SK-N-SH treated with all-trans-retinoic acid at 6 μM for 48 hours (cell line): Measurements from ENCODE around the gene SH3BP5.
A peak's percentile ranks its signal among the peaks of the same experiment; 100 is the strongest.

Experiments used
- ATAC-seq: fragments of 200-7000 bp; cut with Tn5 transposase; 3 replicates; pipeline ENCODE4 v1.9.1; 2020; ENCODE audit warnings: mild to moderate bottlenecking, moderate library complexity
- ARNTL ChIP-seq: fragments of 450-650 bp; formaldehyde crosslinking; IDR thresholded peaks from 2 replicates; pipeline ENCODE4 v1.5.0; 2020; ENCODE audit warnings: low read depth, mild to moderate bottlenecking, moderate library complexity, borderline replicate concordance
- BACH2 ChIP-seq: fragments of 250-450 bp; sonication (Bioruptor Pico); IDR thresholded peaks from 2 replicates; pipeline ENCODE4 v1.9.0; 2021; ENCODE audit warnings: mild to moderate bottlenecking, borderline replicate concordance
- CSDC2 ChIP-seq: fragments of 250-450 bp; sonication (Bioruptor Pico); IDR thresholded peaks from 2 replicates; pipeline ENCODE4 v1.5.0; 2020; ENCODE audit warnings: mild to moderate bottlenecking, moderate library complexity
- ESRRG ChIP-seq: fragments of 250-450 bp; sonication (Bioruptor Pico); IDR thresholded peaks from 2 replicates; pipeline ENCODE4 v1.6.1; 2021; ENCODE audit warnings: mild to moderate bottlenecking
- GLIS3 ChIP-seq: fragments of 250-450 bp; sonication (Bioruptor Pico); IDR thresholded peaks from 2 replicates; pipeline ENCODE4 v1.5.0; 2020; ENCODE audit warnings: mild to moderate bottlenecking, moderate library complexity
- ISL1 ChIP-seq: fragments of 250-450 bp; sonication (Bioruptor Pico); IDR thresholded peaks from 2 replicates; pipeline ENCODE4 v2.1.2; 2022; ENCODE audit warnings: mild to moderate bottlenecking, moderate library complexity
- OSR1 ChIP-seq: fragments of 250-450 bp; sonication (Bioruptor Pico); IDR thresholded peaks from 2 replicates; pipeline ENCODE4 v1.8.0; 2022; ENCODE audit warnings: moderate library complexity, mild to moderate bottlenecking, inconsistent platforms
- PPARA ChIP-seq: fragments of 250-450 bp; sonication (Bioruptor Pico); IDR thresholded peaks from 2 replicates; pipeline ENCODE4 v1.5.0; 2020; ENCODE audit warnings: mild to moderate bottlenecking, borderline replicate concordance
- RARB ChIP-seq: fragments of 250-450 bp; sonication (Bioruptor Pico); IDR thresholded peaks from 2 replicates; pipeline ENCODE4 v1.8.0; 2021; ENCODE audit warnings: mild to moderate bottlenecking, moderate library complexity
- SNAI2 ChIP-seq: fragments of 250-450 bp; sonication (Bioruptor Pico); IDR thresholded peaks from 2 replicates; pipeline ENCODE4 v1.5.0; 2020; ENCODE audit warnings: mild to moderate bottlenecking, moderate library complexity
- ZFP3 ChIP-seq: fragments of 250-450 bp; sonication (Bioruptor Pico); IDR thresholded peaks from 2 replicates; pipeline ENCODE4 v1.5.0; 2020; ENCODE audit warnings: mild to moderate bottlenecking, moderate library complexity
- ZNF70 ChIP-seq: fragments of 450-650 bp; formaldehyde crosslinking; IDR thresholded peaks from 2 replicates; pipeline ENCODE4 v1.5.0; 2020; ENCODE audit warnings: mild to moderate bottlenecking, moderate library complexity
- ZNF8 ChIP-seq: fragments of 450-650 bp; formaldehyde crosslinking; IDR thresholded peaks from 2 replicates; pipeline ENCODE4 v1.5.0; 2020; ENCODE audit warnings: mild to moderate bottlenecking, moderate library complexity
- TF ChIP-seq, protein P1 (sequence below): fragments of 250-450 bp; sonication (Bioruptor Pico); IDR thresholded peaks from 2 replicates; pipeline ENCODE4 v1.8.0; 2021; ENCODE audit warnings: low read depth, mild to moderate bottlenecking, moderate library complexity, borderline replicate concordance
- TF ChIP-seq, protein P2 (sequence below): fragments of 250-450 bp; sonication (Bioruptor Pico); IDR thresholded peaks from 2 replicates; pipeline ENCODE4 v1.8.0; 2020; ENCODE audit warnings: mild to moderate bottlenecking, moderate library complexity, borderline replicate concordance
- TF ChIP-seq, protein P3 (sequence below): fragments of 250-450 bp; sonication (Bioruptor Pico); IDR thresholded peaks from 2 replicates; pipeline ENCODE4 v1.5.0; 2020; ENCODE audit warnings: mild to moderate bottlenecking, moderate library complexity

Gene SH3BP5

DNA sequence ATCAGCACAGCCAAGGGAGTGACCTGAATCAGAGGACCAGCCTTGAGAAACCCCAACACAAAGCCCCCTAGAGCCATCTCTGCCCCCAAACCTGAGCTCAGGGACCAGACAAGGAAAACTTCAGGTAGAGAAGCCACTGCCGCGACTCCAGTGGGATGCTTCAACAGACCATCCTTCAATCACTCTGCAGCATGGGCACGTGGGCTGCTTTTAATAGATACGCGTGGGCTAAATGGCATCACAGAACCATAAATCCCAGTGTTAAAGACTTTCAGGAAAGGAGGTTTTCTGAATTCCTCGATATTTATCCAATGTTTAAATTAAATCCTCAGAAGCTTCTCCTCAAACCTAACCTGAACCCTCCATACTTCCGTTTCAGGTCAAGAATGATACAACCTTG, 30.6 kb downstream of the SH3BP5 start:
- ATAC-seq, result no peak
- TF ChIP-seq ISL1 (CRISPR knock-in tag), result no peak
- TF ChIP-seq, protein P1, sequence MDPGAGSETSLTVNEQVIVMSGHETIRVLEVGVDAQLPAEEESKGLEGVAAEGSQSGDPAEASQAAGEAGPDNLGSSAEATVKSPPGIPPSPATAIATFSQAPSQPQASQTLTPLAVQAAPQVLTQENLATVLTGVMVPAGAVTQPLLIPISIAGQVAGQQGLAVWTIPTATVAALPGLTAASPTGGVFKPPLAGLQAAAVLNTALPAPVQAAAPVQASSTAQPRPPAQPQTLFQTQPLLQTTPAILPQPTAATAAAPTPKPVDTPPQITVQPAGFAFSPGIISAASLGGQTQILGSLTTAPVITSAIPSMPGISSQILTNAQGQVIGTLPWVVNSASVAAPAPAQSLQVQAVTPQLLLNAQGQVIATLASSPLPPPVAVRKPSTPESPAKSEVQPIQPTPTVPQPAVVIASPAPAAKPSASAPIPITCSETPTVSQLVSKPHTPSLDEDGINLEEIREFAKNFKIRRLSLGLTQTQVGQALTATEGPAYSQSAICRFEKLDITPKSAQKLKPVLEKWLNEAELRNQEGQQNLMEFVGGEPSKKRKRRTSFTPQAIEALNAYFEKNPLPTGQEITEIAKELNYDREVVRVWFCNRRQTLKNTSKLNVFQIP (CRISPR knock-in tag), result no peak
- TF ChIP-seq SNAI2 (CRISPR knock-in tag), result no peak
- TF ChIP-seq, protein P2, sequence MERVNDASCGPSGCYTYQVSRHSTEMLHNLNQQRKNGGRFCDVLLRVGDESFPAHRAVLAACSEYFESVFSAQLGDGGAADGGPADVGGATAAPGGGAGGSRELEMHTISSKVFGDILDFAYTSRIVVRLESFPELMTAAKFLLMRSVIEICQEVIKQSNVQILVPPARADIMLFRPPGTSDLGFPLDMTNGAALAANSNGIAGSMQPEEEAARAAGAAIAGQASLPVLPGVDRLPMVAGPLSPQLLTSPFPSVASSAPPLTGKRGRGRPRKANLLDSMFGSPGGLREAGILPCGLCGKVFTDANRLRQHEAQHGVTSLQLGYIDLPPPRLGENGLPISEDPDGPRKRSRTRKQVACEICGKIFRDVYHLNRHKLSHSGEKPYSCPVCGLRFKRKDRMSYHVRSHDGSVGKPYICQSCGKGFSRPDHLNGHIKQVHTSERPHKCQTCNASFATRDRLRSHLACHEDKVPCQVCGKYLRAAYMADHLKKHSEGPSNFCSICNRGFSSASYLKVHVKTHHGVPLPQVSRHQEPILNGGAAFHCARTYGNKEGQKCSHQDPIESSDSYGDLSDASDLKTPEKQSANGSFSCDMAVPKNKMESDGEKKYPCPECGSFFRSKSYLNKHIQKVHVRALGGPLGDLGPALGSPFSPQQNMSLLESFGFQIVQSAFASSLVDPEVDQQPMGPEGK (CRISPR knock-in tag), result no peak
- no peak for TF ChIP-seq BACH2
- TF ChIP-seq PPARA (CRISPR knock-in tag), result no peak
- no peak for TF ChIP-seq ZFP3
- no peak for TF ChIP-seq CSDC2
- TF ChIP-seq, protein P3, sequence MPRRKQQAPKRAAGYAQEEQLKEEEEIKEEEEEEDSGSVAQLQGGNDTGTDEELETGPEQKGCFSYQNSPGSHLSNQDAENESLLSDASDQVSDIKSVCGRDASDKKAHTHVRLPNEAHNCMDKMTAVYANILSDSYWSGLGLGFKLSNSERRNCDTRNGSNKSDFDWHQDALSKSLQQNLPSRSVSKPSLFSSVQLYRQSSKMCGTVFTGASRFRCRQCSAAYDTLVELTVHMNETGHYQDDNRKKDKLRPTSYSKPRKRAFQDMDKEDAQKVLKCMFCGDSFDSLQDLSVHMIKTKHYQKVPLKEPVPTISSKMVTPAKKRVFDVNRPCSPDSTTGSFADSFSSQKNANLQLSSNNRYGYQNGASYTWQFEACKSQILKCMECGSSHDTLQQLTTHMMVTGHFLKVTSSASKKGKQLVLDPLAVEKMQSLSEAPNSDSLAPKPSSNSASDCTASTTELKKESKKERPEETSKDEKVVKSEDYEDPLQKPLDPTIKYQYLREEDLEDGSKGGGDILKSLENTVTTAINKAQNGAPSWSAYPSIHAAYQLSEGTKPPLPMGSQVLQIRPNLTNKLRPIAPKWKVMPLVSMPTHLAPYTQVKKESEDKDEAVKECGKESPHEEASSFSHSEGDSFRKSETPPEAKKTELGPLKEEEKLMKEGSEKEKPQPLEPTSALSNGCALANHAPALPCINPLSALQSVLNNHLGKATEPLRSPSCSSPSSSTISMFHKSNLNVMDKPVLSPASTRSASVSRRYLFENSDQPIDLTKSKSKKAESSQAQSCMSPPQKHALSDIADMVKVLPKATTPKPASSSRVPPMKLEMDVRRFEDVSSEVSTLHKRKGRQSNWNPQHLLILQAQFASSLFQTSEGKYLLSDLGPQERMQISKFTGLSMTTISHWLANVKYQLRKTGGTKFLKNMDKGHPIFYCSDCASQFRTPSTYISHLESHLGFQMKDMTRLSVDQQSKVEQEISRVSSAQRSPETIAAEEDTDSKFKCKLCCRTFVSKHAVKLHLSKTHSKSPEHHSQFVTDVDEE (CRISPR knock-in tag), result no peak

DNA sequence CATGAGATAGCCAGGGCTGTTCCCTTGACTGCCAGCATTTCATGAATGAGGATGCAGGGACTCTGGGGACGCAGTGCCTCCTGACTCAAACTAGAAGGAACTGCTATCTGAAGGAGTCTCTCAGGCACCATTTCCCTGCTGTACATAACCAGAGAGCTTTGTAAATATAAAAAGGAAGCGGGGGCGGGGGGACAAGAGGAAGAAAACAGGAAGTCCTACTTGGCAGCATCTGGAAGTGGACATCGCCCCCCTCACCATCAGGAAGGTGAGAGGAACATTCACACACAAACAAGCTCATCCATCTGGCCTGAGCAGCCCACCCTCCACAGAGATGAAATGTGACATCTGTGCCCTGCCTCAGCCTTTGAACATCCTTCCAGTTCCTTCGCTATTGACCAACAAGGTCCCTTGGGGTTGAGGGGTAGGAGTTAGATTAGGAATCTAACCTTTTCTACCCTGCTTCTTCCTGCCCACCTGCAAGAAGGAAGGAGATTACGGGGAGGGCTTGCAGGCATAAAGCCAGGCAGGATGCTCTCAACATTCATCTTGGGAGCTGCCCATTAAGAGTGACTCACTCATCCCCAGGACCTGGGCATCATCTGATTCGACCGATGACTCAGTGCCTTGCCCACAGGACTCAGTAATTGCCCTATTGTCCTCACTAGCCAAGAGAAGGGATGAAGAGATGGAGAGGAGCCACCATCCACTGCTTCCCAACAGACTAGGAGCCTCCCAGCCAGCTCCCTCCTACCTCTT, 31.9 kb downstream of the SH3BP5 start:
- ATAC-seq, result peak; percentile 85
- TF ChIP-seq ESRRG (CRISPR knock-in tag) (no peak), ISL1 (CRISPR knock-in tag) (peak; percentile 61), ZNF8 (no peak), RARB (no peak), BACH2 (no peak), ZFP3 (peak; percentile 79; the same call in 1 of the 2 replicates), CSDC2 (no peak), GLIS3 (CRISPR knock-in tag) (no peak)
- TF ChIP-seq, protein P3 (CRISPR knock-in tag), result no peak
- TF ChIP-seq, all 23 proteins: peak for 2

DNA sequence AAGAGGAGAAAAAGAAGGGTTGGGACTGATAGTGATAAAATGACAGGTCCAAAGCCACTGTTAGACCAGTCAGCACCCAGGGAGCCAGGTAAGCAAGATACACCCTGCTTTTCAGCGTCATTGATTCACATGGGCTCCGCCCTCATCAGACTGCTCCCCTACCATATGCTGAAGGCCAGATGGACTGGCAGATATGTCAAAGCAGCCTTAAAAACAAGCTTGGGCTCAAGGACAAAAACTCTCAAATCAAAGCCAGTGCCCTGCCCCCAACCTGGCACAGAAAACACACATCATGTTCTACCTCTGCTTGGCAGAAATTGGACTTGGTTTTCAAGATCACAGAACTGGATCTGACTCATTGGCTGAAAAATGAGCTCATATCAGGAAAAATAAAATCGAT, 33.4 kb downstream of the SH3BP5 start:
- ATAC-seq, result no peak
- TF ChIP-seq ARNTL (no peak), SNAI2 (CRISPR knock-in tag) (no peak), ZNF70 (CRISPR knock-in tag) (no peak), OSR1 (CRISPR knock-in tag) (no peak), ZNF8 (no peak)
- TF ChIP-seq, protein P3 (CRISPR knock-in tag), result no peak
